NCI-H446 treated with DMSO at 0.1 percent for 48 hours (cell line): ENCODE measurements around the gene CNNM1.
A peak's percentile ranks its signal among the peaks of the same experiment; 100 is the strongest.

Source experiments
- DNase-seq: peaks from one replicate; lab custom pipeline; 2025; lab: John Stamatoyannopoulos, UW

The CNNM1 gene

GRCh38 chr10:99329304-99329553 is at the start of gene CNNM1:
TSS of gene CNNM1 (plus strand) at chr10:99329356. CDS start at chr10:99329388, 32 bp downstream.
- DNase-seq: peak; percentile 12

GRCh38 chr10:99279626-99280111 is 49.5 kb upstream of the CNNM1 start:
- no peak for DNase-seq

- DNase-seq: no peak
These were observed 48.7 kb upstream of the CNNM1 start for GRCh38 chr10:99280472-99280871.

GRCh38 chr10:99285881-99286280 is 43.3 kb upstream of the CNNM1 start:
- no peak for DNase-seq

- no peak for DNase-seq
These were observed 38.9 kb upstream of the CNNM1 start for GRCh38 chr10:99290306-99290705.

- DNase-seq: no peak
These were observed 37.0 kb upstream of the CNNM1 start for GRCh38 chr10:99292159-99292558.

GRCh38 chr10:99296605-99297004 is 32.6 kb upstream of the CNNM1 start:
- no peak for DNase-seq

GRCh38 chr10:99297033-99297432 is 32.1 kb upstream of the CNNM1 start:
- no peak for DNase-seq

GRCh38 chr10:99303899-99304861 is 25.0 kb upstream of the CNNM1 start:
- no peak for DNase-seq

- DNase-seq: no peak
These were observed 24.3 kb upstream of the CNNM1 start for GRCh38 chr10:99304862-99305229.

GRCh38 chr10:99312501-99312900 is 16.7 kb upstream of the CNNM1 start:
- no peak for DNase-seq

- no peak for DNase-seq
These were observed 13.3 kb upstream of the CNNM1 start for GRCh38 chr10:99315853-99316252.

GRCh38 chr10:99316374-99316773 is 12.8 kb upstream of the CNNM1 start:
- no peak for DNase-seq

GRCh38 chr10:99318048-99318447 is 11.1 kb upstream of the CNNM1 start:
- DNase-seq: no peak

- no peak for DNase-seq
These were observed 10.7 kb upstream of the CNNM1 start for GRCh38 chr10:99318475-99318874.

- DNase-seq: no peak
These were observed 3.9 kb upstream of the CNNM1 start for GRCh38 chr10:99325281-99325680.

GRCh38 chr10:99326871-99327270 is 2.3 kb upstream of the CNNM1 start:
- DNase-seq: no peak

- DNase-seq: peak; percentile 24
These were observed 415 bp upstream of the CNNM1 start for GRCh38 chr10:99328579-99329303.

- no peak for DNase-seq
These were observed 594 bp downstream of the CNNM1 start for GRCh38 chr10:99329554-99330346.

- DNase-seq: no peak
These were observed 1.3 kb downstream of the CNNM1 start for GRCh38 chr10:99330347-99330924.

- no peak for DNase-seq
These were observed 2.1 kb downstream of the CNNM1 start for GRCh38 chr10:99331207-99331803.
